ENCODE data around the gene KRTAP1-1. TPM values are rescaled to one million over a fixed set of nuclear protein-coding genes. Genes with fewer than 3 reads are reported as not detected.

KRTAP1-1 gene
- total and polyA plus RNA-seq, 2 of the 4 experiments (the other 2 are of a cell fraction): 0.90 to 1.2 TPM

DNA sequence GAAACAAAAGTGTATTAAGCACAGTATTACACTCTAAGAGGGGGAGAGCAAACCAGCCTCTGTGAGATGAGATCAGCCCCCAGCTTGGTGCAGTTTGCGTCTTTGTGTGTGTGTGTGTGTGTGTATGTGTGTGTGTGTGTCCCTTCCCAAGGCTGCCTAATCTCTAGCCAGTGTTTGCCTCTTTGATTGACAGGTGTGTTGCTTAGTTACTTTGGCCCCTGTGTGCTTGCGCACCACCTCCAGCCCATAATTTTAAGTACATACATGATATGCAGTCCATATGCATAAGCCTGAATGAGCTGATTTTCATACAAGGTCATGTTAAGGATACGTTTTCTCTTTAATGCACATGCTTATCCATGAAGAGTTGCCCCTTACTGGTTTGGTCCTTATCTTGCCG lies 39.5 kb downstream of the KRTAP1-1 start:
- in situ Hi-C loops (cut with MboI; ENCODE audit: low sequenced_read_pairs): no loop called here
- no peaks in the 10 kb centered on the region for H3K27me3 ChIP-seq (ENCODE audit: control insufficient read depth, insufficient read depth, low read length)
- POLR2A ChIA-PET (ENCODE audit: unreplicated experiment): no interaction called here

More for the DNA sequence above, 39.5 kb downstream of the KRTAP1-1 start:
- ATAC-seq (ENCODE audit: low read depth) (no peak), DNase-seq (no peak)
- H2AK9ac ChIP-seq (replicated peaks; ENCODE audit: low read depth, low read length, poor library complexity): no peak overlapping the region
- H3K4ac ChIP-seq (ENCODE audit: low read depth, low read length): no peak overlapping the region
- dilution Hi-C loops (cut with HindIII; ENCODE audit: low sequenced_read_pairs, unreplicated experiment): no loop called here
- no peak overlapping the region; the same call in 1 of the 2 replicates for H2BK20ac ChIP-seq (ENCODE audit: low read depth, low read length)
- no peaks in the 10 kb centered on the region for H3K9me3 ChIP-seq (ENCODE audit: control insufficient read depth, insufficient read depth, low read length)
- no peak overlapping the region for H3K27ac ChIP-seq (ENCODE audit: insufficient read depth, low read length)
- H2BK120ac ChIP-seq (ENCODE audit: low read depth, low read length): no peak overlapping the region
- no peak overlapping the region for H3K4me2 ChIP-seq (ENCODE audit: low read depth, low read length)
- H3K18ac ChIP-seq (ENCODE audit: low read depth, low read length): no peak overlapping the region
- no peak overlapping the region; the same call in 1 of the 2 replicates for H2AK5ac ChIP-seq (ENCODE audit: low read depth, low read length)
- H3K79me1 ChIP-seq (ENCODE audit: low read depth in 1 of 2, low read length in 2 of 2): no peaks in the 10 kb centered on the region
- H3K36me3 ChIP-seq (ENCODE audit: control insufficient read depth, insufficient read depth, low read length): no peaks in the 10 kb centered on the region
- CTCF ChIA-PET: no interaction called here
- H4K20me1 ChIP-seq (ENCODE audit: insufficient read depth, low read length): no peaks in the 10 kb centered on the region
- WGBS, 2 experiments (ENCODE audit: extremely low coverage in 2 of 2, insufficient read length in 1 of 2): 100% methylated on average over 1 of the region's 4 CpGs; no CpG with 5 or more reads in 1 of the 2 experiments
- H3K14ac ChIP-seq (replicated peaks; ENCODE audit: low read depth, low read length): no peak overlapping the region
- H3K9me1 ChIP-seq (ENCODE audit: insufficient read depth, low read length): no peaks in the 10 kb centered on the region
- no peak for TF ChIP-seq MAZ (IDR thresholded peaks at IDR 0.05; ENCODE audit: borderline replicate concordance, low read depth, low read length)
- TF ChIP-seq, protein P1, sequence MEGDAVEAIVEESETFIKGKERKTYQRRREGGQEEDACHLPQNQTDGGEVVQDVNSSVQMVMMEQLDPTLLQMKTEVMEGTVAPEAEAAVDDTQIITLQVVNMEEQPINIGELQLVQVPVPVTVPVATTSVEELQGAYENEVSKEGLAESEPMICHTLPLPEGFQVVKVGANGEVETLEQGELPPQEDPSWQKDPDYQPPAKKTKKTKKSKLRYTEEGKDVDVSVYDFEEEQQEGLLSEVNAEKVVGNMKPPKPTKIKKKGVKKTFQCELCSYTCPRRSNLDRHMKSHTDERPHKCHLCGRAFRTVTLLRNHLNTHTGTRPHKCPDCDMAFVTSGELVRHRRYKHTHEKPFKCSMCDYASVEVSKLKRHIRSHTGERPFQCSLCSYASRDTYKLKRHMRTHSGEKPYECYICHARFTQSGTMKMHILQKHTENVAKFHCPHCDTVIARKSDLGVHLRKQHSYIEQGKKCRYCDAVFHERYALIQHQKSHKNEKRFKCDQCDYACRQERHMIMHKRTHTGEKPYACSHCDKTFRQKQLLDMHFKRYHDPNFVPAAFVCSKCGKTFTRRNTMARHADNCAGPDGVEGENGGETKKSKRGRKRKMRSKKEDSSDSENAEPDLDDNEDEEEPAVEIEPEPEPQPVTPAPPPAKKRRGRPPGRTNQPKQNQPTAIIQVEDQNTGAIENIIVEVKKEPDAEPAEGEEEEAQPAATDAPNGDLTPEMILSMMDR (conservative IDR thresholded peaks at IDR 0.05; ENCODE audit: low read depth, low read length): no peak
- TF ChIP-seq, protein P2, sequence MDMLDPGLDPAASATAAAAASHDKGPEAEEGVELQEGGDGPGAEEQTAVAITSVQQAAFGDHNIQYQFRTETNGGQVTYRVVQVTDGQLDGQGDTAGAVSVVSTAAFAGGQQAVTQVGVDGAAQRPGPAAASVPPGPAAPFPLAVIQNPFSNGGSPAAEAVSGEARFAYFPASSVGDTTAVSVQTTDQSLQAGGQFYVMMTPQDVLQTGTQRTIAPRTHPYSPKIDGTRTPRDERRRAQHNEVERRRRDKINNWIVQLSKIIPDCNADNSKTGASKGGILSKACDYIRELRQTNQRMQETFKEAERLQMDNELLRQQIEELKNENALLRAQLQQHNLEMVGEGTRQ (IDR thresholded peaks at IDR 0.05; ENCODE audit: low read depth, low read length): no peak
- TF ChIP-seq SMC3 (IDR thresholded peaks at IDR 0.05; ENCODE audit: low read depth, low read length): no peak
- TF ChIP-seq, protein P3, sequence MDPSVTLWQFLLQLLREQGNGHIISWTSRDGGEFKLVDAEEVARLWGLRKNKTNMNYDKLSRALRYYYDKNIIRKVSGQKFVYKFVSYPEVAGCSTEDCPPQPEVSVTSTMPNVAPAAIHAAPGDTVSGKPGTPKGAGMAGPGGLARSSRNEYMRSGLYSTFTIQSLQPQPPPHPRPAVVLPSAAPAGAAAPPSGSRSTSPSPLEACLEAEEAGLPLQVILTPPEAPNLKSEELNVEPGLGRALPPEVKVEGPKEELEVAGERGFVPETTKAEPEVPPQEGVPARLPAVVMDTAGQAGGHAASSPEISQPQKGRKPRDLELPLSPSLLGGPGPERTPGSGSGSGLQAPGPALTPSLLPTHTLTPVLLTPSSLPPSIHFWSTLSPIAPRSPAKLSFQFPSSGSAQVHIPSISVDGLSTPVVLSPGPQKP (IDR thresholded peaks at IDR 0.05; ENCODE audit: borderline replicate concordance, low read depth, low read length): no peak
- no peak for TF ChIP-seq CEBPB (IDR thresholded peaks at IDR 0.05; ENCODE audit: low read depth, low read length)
- no peak for TF ChIP-seq MXI1 (IDR thresholded peaks at IDR 0.05; ENCODE audit: borderline replicate concordance, low read depth, low read length)
- TF ChIP-seq FOS (IDR thresholded peaks at IDR 0.05; ENCODE audit: low read depth, low read length): no peak
- no peak for TF ChIP-seq RFX5 (IDR thresholded peaks at IDR 0.05; ENCODE audit: low read depth, low read length)
- no peak for TF ChIP-seq RCOR1 (IDR thresholded peaks at IDR 0.05; ENCODE audit: insufficient replicate concordance, low read length)
- TF ChIP-seq POLR2A (IDR thresholded peaks at IDR 0.05; ENCODE audit: low read depth, low read length): no peak
- no peak for TF ChIP-seq MAFK (IDR thresholded peaks at IDR 0.05; ENCODE audit: low read depth, low read length)
- TF ChIP-seq BHLHE40 (IDR thresholded peaks at IDR 0.05; ENCODE audit: low read depth, low read length): no peak
- TF ChIP-seq NFE2L2 (IDR thresholded peaks at IDR 0.05; ENCODE audit: low read depth, low read length): no peak
- no peak for TF ChIP-seq RAD21 (IDR thresholded peaks at IDR 0.05; ENCODE audit: low read length)
- H2AFZ ChIP-seq (replicated peaks; ENCODE audit: low read length, poor library complexity): no peak overlapping the region
- no peak overlapping the region for H3K4me3 ChIP-seq (ENCODE audit: insufficient read depth, low read depth, low read length)
- H2BK5ac ChIP-seq (ENCODE audit: low read depth, low read length, poor library complexity, severe bottlenecking): no peak overlapping the region
- no TSS peak for BruUV-seq (replicated peaks)
- no peak overlapping the region for H4K5ac ChIP-seq (ENCODE audit: low read depth, low read length)
- no peaks in the 10 kb centered on the region for H3K4me1 ChIP-seq (ENCODE audit: control insufficient read depth, insufficient read depth, low read length)
- no peak overlapping the region for H3K9ac ChIP-seq (ENCODE audit: low read depth, low read length)
- H4K8ac ChIP-seq (ENCODE audit: low read depth in 2 of 2, low read length in 2 of 2): no peak overlapping the region
- intact Hi-C loops (cut with micrococcal nuclease): no loop called here
- H4K91ac ChIP-seq (ENCODE audit: insufficient read depth, low read depth, low read length): no peak overlapping the region
- no peak overlapping the region for H2BK15ac ChIP-seq (ENCODE audit: low read depth, low read length)
- no peak overlapping the region for H3K56ac ChIP-seq (ENCODE audit: extremely low read depth, insufficient read depth, low read length)
- no peak overlapping the region for H3K23ac ChIP-seq (ENCODE audit: low read depth, low read length)
